ENCODE data around the gene REC114.
"Not testable (repeated sequence)": the region's sequence is repeated elsewhere in the genome, so short reads cannot be mapped to it uniquely, and the experiment has no call there.

The REC114 gene

DNA sequence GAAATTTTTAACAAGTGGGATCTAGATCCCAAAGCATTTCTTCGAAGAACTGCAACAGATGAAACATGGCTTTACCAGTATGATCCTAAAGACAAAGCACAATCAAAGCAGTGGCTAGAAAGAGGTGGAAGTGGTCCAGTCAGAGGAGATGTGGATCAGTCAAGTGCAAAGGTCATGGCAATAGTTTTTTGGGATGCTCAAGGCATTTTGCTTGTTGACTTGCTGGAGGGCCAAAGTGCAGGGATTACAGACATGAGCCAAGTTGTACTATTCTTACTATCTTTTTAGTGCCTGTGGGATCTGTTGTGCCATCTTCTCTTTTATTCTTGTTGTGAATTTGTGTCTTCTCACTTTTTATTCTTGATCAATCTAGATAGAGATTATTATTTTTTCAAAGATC, 82.0 kb downstream of the REC114 start:
- DNase-seq (ENCODE audit: low read depth in 2 of 2, low spot score in 1 of 2), result no peak

DNA sequence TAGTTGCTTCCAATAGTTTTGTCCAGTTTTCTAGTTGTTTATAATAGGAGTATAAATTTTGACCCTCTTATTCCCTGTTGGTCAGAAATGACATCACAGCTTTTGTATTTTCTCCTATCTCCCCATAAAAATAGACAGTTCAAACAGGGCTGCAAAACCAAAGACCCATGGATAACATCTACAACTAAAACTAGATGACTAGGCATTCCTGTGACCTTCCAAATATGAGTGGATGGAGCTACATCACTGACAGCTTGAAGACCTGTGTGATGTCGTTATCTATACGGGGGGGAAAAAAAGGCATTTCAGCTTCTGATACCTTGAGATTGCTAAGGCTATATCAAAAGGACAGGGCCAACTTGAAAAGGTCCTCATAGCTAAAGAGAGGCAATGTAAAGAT, 84.6 kb downstream of the REC114 start:
- no peak for DNase-seq (ENCODE audit: low read depth in 2 of 2, low spot score in 1 of 2)

DNA sequence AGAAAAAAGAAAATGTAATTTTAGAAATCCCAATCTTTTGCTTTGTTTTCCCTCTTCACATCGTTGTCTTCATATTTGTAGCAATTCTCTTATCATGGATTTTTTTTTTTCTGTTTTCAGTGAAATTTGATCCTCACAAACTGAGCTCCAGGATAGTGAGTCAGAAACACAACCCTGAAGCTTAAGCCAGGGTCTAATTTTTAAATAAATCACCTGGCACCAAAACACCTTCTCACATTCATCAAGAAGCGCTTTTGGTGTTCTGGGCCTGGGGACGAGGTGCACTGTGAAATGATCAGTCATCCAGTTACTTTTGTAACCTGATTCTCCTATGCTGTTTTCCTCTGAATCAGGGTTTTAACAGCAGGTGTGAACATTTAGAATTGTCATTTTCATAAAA, 87.7 kb downstream of the REC114 start:
- DNase-seq (ENCODE audit: low read depth in 2 of 2, low spot score in 1 of 2), result no peak

DNA sequence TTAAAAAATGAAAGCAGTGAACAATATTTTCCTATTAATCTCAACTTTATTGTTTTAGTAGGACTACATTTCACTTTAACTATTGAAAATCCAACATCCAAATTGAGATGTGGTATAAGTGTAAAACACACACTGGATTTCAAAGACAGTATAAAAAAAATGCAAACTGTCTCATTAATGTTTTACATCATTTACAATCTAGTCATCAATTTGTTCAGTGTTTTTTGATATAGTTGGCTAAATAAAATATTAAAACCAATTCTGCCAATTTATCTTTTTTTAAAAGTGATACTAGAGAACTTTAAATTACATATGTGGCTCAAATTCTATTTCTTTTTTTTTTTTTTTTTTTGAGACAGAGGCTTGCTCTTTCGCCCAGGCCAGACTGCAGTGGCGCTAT, 95.2 kb downstream of the REC114 start:
- no peak for DNase-seq (ENCODE audit: low read depth in 2 of 2, low spot score in 1 of 2)

DNA sequence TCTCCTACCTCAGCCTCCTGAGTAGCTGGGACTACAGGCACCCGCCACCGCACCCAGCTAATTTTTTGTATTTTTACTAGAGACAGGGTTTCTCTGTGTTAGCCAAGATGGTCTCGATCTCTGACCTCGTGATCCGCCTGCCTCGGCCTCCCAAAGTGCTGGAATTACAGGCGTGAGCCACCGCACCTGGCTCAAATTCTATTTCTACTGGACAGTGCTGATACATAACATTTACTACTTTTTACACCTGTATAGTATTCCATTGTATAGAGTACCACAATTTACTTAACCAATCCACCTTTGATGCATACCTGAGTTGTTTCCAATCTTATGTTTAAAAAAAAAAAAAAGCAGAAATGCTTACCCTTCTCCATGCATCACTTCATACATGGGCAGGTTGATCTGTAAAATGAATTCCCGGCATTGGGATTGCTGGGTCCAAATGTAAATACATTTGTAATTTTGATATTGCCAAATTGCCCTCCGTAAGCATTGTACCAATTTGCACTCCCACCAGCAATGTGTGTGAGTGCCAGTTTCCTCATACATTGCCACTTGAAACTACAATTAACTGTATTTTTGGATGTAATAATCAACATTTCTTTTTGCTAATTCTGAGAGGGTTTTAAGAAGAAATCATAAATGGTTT, 95.7 kb downstream of the REC114 start:
- no peak for DNase-seq (ENCODE audit: low read depth in 2 of 2, low spot score in 1 of 2)

DNA sequence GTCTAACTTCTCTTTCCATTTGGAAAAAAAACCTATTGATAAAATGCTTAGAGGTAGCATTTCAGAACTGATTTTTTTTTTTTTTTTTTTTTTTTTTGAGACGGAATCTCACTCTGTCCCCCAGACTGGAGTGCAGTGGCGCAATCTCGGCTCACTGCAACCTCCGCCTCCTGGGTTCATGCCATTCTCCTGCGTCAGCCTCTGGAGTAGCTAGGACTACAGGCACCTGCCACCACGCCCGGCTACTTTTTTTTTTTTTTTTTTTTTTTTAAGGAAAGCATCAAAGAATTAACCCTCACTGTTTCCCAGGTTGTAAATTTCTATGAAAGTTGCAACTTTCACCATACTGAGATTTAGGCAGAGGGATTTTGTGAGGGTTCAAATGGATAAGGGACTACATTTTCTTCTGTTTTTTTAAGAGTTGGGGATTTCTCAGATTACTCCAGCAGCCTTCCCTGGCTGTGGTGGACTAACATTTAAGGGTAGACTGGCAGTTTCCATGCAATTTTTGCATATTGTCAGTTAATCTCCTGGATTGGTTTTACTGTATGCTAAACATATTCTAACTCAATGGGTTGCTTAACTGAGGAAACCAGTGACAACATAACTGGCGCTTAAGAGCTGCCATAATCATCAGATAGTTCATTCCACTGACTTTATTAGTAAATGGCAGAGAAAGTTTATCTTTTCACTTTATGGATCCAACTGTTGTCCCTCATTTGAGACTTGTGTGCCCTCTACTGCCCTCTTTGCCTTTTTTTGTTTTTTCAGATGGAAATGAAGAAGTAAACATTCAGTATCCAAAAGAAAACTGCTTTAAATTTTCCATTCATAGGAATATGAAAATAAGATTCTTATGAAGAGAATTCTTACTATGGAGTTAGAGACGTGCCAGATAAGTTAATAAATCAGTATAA, 96.5 kb downstream of the REC114 start:
- DNase-seq (ENCODE audit: low read depth in 2 of 2, low spot score in 1 of 2), result no peak

DNA sequence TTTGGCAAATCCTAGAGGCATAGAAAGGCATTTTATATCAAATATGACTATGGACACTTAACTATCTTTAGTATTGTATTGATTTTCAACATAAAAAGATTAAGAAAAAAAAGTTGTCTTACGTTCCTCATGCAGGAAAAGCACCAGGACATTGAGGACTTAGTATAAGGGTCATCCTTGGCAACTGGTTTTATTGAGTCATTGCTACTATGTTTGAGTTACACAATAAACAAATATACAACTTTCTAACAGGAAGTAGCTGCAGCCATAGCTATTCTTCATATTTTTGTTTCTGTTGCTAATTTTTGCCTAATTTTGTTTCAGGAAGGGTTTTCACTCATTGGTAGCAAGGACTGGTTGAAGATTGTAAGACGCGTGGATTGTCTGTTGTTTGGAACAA, 97.2 kb downstream of the REC114 start:
- no peak for DNase-seq (ENCODE audit: low read depth in 2 of 2, low spot score in 1 of 2)

DNA sequence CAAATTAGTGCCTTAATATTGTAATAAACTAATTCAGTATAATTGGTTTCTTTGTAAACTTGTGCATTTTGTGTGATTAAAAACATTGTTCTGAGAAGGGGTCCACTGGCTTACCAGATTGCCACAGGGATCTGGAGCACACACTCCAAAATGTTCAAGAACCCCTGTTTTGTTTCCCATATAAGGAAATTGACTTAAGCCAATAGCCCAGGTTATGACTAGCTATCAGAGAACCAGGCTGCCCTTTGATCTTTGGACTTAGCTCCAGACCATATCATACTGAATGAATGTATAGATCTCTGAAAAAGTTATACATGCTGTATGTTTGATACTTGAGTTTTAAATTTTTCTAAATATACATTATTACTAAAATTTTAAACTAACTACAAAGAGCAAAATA, 98.5 kb downstream of the REC114 start:
- no peak for DNase-seq (ENCODE audit: low read depth in 2 of 2, low spot score in 1 of 2)

DNA sequence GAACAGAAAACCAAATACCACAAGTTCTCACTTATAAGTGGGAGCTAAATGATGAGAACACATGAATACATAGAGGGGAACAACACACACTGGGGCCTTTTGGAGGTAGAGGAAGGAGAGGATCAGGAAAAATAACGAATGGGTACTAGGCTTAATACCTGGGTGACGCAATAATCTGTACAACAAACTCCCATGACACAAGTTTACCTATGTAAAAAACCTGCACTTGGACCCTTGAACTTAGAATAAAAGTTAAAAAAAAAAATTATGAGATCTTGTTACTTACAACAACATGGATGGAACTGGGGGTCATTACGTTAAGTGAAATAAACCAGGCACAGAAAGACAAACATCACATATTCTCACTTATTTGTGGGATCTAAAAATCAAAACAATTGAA, 106.0 kb downstream of the REC114 start:
- not testable (repeated sequence) for DNase-seq (ENCODE audit: low read depth in 2 of 2, low spot score in 1 of 2)

DNA sequence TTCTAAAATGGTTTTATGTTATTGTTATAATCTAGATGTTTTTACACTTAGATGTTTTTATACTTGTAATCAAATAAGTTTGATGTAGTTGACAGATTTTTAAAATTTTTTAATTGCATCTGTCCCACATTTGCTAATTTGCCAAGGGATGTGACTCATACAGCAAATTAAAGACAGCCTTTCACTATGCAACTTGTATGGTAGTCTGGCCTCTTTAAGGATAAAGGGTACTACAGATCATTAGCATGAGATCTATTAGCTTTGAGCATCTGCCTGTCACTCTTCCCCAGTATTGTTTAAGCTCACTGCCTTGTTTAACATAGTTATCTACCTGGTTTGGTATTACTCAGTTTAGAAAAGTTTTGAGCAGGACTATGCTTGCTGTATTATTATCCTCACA, 107.2 kb downstream of the REC114 start:
- DNase-seq (ENCODE audit: low read depth in 2 of 2, low spot score in 1 of 2), result no peak

DNA sequence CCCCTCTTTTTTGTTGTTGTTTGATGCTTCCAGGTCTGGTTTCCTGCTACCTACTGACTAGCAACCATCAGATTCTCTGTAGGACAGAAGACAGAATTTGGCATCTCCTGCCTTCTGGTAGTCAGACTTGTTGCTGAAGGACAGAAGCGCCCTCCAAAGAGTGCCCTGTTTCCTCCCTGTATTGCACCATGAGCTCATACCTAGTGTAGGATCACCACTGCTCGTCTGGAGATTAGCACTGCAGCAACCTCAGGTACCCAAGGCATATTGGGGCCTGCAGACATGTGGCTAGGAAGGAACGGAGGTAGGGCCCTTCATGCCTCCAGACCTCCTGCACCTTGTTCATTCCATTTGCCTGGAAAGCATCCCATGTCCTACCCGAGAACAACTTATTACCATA, 112.1 kb downstream of the REC114 start:
- DNase-seq (ENCODE audit: low read depth in 2 of 2, low spot score in 1 of 2), result no peak

DNA sequence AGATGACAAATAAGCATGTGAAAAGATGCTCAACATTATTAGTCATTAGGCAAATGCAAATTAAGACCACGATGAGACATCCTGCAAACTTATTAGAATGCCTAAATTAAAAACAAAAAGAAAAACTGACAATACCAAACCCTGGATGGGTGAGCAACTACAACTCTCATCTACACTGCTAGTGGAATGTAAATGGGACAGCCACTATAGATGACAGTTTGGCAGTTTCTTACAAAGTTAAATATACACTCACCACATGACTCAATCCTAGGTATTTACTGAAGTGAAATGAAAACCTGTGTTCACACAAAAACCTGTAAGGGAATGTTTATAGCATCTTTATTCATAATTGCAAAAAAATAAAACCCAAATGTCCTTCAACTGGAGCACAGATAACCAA, 115.6 kb downstream of the REC114 start:
- no peak for DNase-seq (ENCODE audit: low read depth in 2 of 2, low spot score in 1 of 2)

DNA sequence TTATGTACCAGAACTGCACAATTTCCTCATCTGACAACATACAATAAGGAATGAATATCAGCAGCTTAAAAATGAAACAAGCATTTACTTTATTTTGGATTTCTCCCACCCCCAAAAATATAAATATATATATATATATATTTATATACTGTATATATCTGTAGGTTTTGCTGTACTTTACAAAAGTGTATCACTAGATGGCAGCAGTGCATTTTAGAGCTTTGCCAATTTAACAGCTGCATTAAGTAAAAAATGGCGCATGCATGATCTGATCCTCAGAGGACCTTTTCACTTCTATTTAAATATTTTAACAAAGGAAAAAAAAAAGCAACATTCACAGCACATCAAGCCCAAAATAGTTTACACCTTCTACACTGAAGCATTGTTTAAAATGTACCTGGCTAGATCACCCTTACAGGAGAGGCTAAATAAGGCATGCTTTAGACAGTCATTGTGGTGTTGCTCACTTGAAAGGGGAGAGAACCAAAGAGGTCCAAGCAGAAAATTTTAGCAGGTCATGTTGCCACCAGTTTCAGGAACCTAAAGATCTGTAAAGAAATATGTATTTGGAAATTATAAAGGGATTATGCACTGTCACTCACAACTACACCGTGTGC, 117.6 kb downstream of the REC114 start:
- DNase-seq (ENCODE audit: low read depth in 2 of 2, low spot score in 1 of 2), result no peak

DNA sequence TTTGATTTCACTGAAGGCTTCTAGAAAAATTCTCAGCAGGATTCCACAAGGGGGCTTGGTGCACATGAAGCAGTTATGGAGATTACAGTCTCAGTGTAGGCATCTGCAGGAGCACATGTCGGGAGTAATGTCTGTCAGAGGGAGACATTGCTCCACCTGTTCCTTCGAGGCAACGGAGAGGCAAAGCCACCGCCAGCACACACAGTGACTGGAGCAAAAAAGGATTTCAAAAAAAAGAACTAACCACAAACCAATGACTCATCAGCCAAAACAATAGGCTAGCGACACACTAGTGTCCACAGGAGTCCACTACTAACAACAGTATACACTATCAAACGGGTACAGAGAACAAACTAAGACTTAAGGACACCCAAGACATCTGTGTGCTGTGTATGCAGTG, 121.3 kb downstream of the REC114 start:
- DNase-seq (ENCODE audit: low read depth in 2 of 2, low spot score in 1 of 2), result no peak

DNA sequence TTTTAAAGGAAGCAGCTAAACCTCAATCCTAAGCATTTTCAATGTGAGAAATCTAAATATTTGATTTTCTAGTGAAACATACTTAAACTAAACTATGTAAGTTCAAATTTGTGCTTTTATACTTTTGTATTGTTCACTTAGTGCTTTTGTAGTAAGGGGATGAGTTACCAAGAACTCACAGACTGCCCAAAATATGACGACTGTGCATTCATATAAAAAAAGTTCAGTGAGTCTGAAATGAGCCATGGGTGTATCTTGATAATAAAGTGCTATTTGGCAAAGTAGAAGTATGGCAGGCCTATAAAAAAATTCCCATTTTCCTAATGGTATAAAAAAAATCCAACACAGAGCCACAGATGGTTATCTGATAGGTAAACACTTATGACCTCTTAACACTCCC, 124.1 kb downstream of the REC114 start:
- DNase-seq (ENCODE audit: low read depth in 2 of 2, low spot score in 1 of 2), result no peak

DNA sequence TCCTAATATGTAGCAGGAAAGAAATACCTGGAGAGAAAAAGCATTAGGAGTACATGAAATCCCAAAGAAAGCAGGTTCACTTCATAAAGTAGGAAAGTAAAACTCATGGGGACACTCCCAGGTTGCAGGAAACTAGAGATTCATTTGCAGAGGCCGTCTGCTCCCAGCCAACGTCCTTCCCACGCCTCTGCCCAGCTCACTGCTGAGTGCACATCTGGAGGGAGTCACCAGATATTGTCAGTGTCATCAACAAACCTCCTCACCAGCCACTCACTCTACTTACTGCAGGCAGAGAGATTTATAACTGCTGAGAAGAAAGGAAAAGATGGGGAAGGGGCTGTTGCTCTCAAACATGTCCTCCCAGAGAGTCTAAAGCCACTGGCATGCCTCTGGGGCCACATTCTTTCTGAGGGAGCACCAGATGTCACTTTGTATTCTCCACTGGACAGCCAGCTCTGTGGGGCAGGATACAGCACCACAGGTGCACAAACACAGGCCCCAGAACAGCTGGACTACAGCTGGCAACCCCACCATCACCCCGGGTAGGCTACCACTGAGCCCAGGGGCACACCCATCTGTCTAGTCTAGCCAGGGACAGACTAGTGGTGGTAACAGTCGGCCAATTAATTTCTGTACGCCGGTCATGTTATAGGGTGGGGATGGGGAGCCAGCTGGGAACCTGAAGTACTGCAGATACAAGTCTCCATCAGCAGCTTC, 125.8 kb downstream of the REC114 start:
- no peak for DNase-seq (ENCODE audit: low read depth in 2 of 2, low spot score in 1 of 2)

DNA sequence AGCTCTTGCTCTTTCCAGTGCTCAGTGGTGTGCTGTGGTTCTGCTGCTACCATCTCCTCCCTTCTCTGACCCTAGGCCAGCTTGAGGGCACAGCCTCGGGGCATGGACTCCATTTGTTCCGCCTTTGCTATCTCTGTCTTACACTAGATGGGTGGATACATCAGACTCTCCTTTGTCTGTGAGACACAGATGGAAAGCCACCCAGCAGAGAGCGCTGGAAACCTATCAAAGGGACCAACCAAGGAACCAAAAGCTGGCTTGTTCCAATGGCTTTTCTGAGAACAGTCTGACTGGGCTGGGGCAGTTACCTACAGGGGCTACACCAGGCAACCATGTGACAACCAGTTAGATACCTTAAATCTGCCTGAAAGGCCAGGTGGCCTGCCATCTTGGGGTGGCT, 126.4 kb downstream of the REC114 start:
- DNase-seq (ENCODE audit: low read depth in 2 of 2, low spot score in 1 of 2), result no peak

DNA sequence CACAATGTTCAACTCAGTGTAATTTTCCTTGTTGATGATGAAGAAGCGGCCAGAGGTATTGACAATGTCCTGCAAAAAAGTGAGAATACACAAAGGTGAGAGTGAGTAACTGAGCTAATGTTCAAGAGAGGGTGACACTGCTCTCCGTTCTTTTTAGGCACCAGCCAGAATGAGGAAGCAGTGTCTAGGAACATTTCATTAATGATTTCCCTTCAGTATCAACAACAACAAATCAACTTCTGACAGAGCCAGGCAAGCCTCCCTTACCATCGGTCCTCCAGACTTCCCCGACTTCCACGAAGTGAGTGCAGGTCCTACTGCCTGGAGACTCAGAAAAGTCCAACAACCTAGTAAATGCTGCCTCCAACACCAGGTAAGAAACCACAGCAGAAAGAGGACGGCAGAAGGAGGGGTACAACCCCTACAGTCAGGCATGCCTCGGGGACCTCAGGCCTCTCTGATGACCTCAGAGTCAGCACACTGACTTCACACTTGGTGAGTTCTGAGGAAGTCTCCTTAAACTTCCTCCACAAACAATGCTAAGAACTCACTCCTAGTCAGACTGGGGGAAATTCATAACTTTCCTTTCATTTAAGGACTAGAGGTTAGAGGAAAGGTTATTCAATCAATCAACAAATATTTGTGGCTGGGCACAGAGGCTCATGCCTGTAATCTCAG, 127.5 kb downstream of the REC114 start:
- no peak for DNase-seq (ENCODE audit: low read depth in 2 of 2, low spot score in 1 of 2)

DNA sequence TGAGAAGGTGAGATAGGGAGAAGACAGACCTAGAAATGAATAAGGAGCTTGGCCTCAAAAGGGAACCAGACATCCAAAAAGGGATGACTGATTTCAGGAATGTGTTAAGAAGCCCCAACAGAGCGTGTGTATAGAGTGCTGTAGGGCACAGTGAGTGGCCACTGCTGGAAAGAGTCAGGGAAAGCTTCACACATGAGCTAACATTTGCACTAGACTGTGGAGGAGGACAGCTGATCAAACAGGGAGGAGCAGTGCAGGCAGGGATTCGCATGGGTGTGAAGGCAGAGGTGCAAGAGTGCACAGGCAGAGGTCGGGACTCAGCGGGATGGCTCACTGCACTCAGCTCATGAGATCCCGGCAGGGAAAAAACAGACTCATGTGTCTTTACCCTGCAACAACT, 128.4 kb downstream of the REC114 start:
- no peak for DNase-seq (ENCODE audit: low read depth in 2 of 2, low spot score in 1 of 2)

DNA sequence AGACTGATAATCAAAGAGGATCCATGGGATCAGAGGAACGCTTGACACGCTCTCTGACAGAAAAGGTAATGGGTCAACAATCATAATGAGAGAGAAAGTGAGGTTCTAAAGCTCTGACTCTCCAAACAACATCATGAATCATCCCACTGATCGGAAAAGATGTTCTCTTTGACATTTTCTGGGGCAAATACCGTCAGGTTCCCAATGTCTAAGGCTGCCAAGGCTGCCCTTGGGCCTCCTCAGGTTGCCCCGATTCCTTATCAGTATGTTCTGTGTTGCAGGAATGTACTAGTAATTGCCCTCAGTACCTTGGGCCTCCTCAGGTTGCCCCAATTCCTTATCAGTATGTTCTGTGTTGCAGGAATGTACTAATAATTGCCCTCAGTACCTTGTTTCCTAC, 129.3 kb downstream of the REC114 start:
- no peak for DNase-seq (ENCODE audit: low read depth in 2 of 2, low spot score in 1 of 2)

DNA sequence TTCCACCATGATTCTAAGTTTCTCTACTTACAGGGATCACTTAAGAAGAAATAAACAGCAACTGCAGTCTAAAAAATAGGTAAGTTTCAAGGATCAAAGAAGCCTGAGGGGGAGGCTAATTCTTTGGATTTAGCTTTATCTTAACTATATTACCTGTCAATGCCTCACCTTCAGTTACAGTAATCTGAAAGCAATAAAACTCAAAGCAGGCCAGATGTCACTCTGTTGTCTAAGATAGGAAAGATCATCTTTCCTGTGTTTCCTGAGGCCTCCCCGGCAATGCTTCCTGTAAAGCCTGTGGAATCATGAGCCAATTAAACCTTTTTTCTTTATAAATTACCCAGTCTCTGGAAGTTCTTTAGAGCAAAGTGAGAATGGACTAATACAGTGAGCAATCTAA, 130.1 kb downstream of the REC114 start:
- DNase-seq (ENCODE audit: low read depth in 2 of 2, low spot score in 1 of 2), result no peak
